HuH-7.5 (cell line): Measurements from ENCODE around the gene POLR2J2.
"Not testable (repeated sequence)": the region's sequence is repeated elsewhere in the genome, so short reads cannot be mapped to it uniquely, and the experiment has no call there.

Source experiments
- DNase-seq: peaks from one replicate; pipeline ENCODE4 v3.0.0; 2011; ENCODE audit warnings: low spot score

The POLR2J2 gene

GRCh38 chr7:102671956-102672307 lies 469 bp upstream of the POLR2J2 start:
- not testable (repeated sequence) for DNase-seq

GRCh38 chr7:102667523-102667922 lies 3.9 kb downstream of the POLR2J2 start:
- not testable (repeated sequence) for DNase-seq

DNA sequence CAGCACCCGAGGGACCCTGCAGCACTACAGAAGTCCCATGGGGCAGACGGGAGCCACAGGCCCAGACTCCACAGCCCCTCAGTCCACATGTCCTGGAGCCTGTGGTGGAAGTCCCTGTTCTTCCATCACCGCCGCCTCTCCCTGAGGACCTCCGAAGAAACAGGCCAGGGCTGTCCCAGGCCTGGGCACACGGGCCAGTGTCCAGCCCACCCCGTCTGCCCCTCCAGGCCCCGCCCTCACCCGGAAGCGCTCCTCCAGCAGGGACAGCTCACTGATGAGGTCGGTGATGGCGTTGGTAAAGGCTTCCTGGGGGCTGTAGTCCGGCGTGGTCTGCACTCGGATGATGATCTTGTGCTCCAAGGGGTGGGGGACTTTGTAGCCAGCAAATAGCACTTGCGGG lies 4.6 kb downstream of the POLR2J2 start:
- not testable (repeated sequence) for DNase-seq

GRCh38 chr7:102664765-102665164 lies 6.7 kb downstream of the POLR2J2 start:
- DNase-seq: not testable (repeated sequence)

DNA sequence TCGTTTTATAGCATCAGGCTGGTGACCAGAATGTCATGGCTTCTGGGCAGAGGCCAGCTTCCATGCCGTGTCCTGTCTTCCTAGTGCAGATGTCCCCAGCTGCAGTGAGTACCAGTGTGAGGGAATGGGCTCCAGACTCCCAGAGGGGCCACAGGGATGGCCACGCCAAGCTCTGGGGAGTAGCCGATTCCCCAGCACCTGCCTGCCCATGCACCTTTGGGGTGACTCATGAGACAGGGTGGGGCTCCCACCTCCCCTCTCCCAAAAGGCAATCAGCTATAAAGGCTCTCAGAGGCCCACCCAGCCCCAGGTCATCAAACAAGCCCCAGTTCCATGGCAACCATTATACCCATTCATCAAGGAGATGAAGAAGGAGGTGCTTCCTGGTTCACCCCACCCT lies 21.5 kb downstream of the POLR2J2 start, which contains the start of gene SPDYE2B:
SPDYE2B (plus strand) TSS at position 396 of the 400 bp plus-strand sequence. CDS start 2,030 bp downstream, outside the sequence.
- DNase-seq: not testable (repeated sequence)

DNA sequence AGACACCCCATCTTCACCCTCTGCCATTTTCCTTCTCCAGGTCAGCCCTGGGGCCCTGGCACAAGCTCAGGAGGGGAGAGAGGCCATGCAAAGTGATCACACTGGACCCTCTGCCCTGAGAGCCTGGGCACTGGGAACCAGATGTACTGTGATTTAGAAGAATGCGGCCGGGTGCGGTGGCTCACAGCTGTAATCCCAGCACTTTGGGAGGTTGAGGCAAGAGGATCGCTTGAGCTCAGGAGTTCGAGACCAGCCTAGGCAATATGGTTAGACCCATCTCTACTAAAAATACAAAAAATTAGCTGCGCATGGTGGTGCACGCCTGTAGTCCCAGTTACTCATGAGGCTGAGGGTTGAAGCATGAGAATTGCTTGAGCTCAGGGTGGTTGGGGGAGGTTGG lies 23.6 kb downstream of the POLR2J2 start:
- not testable (repeated sequence) for DNase-seq

GRCh38 chr7:102643404-102643803 lies 28.1 kb downstream of the POLR2J2 start:
- DNase-seq: not testable (repeated sequence)

- DNase-seq: not testable (repeated sequence)
Measured at GRCh38 chr7:102642691-102643090, 28.8 kb downstream of the POLR2J2 start, which contains the start of gene UPK3BL1. Gene UPK3BL1 (minus strand): TSS chr7:102642791. CDS start chr7:102642741, 50 bp downstream.

- DNase-seq: not testable (repeated sequence)
Measured at GRCh38 chr7:102638848-102639247, 32.6 kb downstream of the POLR2J2 start.

DNA sequence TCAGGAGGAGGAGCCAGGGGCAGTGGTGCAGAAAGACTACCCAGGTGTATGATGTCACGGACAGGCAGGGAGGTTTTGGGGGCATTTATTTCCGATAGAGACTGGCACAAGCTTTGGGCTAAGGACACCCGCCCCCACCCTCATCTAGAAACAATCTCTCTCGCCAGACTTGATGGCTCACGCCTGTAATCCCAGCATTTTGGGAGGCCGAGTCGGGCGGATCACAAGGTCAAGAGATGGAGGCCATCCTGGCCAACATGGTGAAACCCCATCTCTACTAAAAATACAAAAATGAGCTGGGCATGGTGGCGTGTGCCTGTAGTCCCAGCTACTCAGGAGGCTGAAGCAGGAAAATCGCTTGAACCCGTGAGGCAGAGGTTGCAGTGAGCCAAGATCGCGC lies 34.5 kb downstream of the POLR2J2 start:
- DNase-seq: not testable (repeated sequence)

GRCh38 chr7:102635354-102635753 lies 36.1 kb downstream of the POLR2J2 start:
- not testable (repeated sequence) for DNase-seq

GRCh38 chr7:102634299-102634698 lies 37.2 kb downstream of the POLR2J2 start:
- DNase-seq: not testable (repeated sequence)

GRCh38 chr7:102630622-102631021 lies 40.8 kb downstream of the POLR2J2 start:
- DNase-seq: not testable (repeated sequence)

GRCh38 chr7:102627271-102627904 lies 44.1 kb downstream of the POLR2J2 start:
- DNase-seq: not testable (repeated sequence)

- DNase-seq: not testable (repeated sequence)
Measured at GRCh38 chr7:102618122-102618521, 53.3 kb downstream of the POLR2J2 start.

DNA sequence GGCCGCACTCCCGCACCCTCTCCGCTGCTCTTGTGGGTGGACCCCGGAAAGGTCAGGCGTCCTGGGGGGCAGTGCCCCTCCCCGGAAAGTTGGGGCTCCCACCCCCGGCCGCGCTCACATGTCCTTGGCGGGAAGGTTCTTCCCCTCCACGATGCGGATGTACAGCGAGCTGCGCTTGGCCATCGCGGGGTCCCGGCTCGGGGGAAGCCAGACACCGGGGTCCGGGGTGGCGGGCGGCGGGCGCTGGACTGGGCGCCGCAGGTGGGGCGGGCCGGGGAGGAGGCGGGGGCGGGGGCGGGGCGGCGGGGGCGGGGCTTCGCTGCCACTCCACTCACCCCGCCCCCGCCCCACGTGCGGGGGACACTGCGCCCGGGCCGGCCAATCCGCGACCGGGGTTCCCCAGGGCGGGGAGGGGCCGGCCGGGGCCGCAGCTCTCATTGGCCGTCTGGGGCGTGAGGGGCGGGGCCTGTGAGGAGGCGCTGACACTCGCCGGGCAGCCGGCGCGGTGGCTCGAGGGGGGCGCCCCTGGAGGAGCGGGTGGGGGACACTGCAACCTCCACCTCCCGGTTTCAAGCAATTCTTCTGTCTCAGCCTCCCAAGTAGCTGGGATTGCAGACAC lies 54.8 kb downstream of the POLR2J2 start, which contains the start of gene RASA4:
RASA4 (minus strand) TSS at position 250 of the 619 bp plus-strand sequence; CDS start at position 183, 67 bp downstream.
- not testable (repeated sequence) for DNase-seq
